ENCODE measurements around the gene FBXO48.
"Not testable (repeated sequence)": the region's sequence is repeated elsewhere in the genome, so short reads cannot be mapped to it uniquely, and the experiment has no call there.

Gene FBXO48

DNA sequence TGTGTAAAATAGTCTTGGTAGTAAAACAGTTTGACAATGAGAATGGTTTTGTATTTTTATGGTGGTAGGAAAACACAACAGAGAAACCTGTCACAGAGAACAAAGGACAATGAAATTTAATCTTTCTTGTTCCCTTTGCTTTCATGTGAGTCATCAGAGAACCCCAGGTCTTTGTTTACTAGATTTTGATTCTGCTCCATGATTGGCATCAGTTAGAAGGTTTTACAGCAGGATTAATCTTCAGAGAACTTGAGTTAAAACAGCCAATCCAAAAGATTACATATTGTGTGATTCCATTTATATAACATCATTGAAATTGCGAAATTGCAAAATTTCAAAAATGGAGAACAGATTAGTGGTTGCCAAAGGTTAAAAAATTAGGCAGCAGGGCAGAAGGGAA, 2.8 kb upstream of the FBXO48 start:
- DNase-seq = peak in 2 of 3 donors; percentile 41 to 50

DNA sequence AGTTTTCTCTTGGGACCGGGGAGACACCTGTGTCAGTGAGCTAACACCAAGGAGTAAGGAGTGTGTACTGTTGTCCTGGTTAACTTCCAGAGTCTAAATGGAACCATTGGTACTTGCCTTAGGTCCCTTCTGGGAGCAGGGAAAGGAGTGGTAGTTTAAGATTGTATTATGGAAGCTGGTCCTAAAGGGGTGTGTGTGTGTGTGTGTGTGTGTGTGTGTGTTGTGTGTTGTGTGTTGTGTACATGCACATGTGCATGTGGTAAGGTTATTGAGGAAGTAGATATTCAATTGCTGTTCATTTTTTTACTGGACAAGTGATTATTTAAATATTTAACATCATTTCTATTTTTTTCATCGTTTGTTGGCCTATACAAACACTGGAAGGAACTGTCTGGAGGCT, 1.7 kb upstream of the FBXO48 start:
- DNase-seq = no peak

DNA sequence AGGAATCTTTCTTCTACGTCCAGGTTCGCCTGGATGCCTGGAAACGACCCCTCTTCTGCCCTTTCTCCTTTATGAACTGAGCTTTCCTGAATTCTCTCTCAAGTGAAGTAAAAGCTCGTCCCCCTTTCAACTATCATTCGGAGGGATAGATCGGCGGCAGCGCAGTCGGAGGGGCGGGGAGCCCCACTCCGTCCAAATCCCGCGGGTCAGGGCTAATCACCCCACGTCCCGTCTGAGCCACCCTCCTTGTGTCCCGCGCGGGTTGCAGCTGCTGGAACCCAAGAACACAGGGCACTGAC, 367 bp downstream of the FBXO48 start:
- no peak for DNase-seq

DNA sequence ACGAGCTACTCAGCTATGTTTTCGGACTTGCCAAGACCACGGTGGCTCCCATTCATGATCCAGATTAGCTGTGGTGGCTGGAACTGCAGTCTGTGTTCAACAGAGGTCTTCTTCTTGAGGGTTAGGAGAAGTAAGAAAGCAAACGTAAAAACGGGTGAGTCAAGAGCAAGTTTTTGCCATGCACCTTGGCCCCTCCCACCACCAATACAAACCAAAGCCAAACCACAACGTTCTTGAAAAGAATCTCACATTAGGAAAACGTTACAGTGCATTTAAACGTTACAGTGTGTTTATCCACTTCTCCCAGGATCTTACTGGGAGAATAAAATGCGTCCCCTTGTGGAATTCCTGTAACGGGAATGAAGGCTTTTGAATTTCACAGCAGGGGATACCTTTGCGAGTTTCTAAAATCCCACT, 725 bp downstream of the FBXO48 start:
- peak; percentile 47 to 61 (median 55) for DNase-seq

DNA sequence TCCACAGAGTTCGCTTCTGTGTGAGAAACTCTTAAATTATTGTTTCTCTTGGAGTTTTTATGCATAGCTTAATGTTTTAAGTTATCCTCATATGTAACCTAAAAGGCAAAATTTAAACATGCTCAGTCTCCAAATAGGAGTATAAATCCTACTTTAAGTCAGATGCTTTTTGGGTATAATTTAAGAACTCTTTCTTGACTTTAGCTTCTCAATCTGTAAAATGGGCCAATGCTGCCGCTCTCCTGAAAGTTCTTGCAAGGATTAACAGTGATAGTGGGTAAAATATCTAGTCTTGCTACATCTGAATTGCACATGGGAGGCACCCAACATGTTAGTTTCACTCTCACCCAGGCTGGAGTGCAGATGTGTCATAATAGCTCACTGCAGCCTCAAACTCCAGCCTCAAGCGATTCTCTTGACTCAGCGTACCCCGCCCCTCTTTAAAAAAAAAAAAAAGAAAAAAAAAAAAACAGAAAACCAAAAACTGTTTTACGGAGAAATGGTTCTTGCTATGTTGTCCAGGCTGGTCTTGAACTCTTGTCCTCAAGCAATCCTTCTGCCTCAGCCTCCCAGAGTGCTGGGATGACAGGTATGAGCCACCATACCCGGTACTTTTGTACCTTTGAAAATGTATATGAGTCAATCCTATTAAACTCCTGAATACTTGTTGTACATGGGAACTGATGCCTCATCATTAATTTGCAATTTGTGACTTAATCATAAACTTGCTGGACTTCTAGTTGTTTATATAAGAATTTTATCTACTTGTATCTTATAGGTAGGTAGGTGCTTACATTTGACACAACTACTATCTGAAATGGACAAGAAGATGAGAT, 1.8 kb downstream of the FBXO48 start:
- DNase-seq = peak; percentile 37 to 72 (median 39)

DNA sequence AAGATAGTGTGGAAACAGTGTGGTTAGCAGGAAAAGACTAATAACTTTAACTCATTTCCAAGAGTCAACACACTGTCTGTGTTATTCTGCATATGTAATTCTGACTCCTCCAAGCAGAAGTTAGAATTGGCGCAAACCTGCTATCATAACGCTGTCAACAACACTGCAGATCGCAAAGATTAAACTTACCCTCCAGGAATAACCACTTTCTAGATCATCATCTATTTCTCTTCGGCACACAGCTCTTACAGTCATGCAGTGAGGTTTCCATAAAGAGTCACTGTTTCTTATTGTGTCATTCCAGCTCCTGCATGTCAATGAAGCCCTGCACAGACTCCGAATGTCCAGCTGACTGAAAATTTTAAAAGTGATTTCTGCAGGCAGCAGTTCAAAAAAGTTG, 2.4 kb downstream of the FBXO48 start:
- DNase-seq = no peak

DNA sequence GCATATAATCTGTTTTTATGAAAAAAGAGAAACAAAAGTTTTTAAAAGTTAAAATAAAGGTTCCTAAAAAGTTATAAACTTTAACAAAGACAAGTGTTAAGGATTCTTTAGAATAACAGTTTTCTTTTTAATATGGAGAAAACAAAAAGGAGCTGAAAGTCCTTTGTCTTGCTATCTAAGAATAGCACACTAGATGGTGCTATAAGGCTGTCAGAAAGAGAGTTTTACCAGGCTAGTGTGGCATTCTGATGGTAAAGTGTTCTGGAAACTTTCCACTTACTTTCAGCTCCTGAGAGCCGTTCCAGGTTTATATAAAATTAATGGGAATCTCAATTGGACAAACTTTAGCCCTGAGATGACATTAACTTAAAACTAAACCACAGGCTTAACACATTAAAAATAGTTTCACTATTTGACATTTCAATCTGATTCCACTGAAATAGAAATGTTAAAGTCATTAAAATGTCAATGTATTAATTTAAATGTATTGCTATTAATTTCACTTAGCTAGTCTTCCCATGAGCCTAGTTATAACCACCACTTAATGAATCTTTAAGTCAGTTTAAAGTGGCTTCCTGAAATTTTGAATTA, 3.7 kb downstream of the FBXO48 start:
- DNase-seq = peak; percentile 68 to 82 (median 73)

DNA sequence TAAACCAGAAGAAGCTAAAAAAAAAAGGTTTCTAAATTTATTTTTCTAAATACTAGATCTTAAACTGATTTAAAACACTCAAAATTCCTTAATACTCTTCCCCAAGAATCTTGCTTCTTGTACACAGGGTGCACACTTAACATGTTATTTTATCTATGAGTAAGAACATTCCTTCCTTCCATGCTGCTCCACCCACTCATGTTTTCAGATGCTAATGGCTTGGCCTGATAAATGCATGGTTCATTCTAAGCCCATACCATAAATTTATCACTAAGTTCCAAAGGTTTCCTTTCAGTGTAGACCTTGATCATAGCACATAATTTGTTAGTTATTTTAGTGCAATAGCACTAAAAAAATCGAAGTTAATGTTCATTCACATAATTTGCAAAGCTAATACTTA, 8.1 kb downstream of the FBXO48 start:
- no peak for DNase-seq

DNA sequence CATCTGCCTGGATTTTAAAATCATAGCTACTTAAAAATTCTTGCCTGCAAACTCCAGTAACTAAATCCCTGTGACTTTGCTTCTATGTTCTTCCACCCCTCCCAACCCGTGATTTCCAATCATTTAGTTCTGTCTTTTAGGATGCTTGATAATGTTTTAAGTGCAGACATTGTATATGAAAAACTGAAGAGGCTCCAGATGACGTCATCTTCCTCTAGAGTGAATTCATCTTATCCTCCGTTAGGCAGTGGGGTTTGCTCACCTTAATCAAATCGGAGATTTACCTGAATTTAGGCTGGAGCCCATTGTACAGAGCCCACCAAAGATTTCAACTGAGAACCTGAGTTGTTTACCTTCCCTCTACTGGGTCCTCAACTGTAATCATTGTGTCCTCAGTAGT, 10.9 kb downstream of the FBXO48 start:
- no peak for DNase-seq

DNA sequence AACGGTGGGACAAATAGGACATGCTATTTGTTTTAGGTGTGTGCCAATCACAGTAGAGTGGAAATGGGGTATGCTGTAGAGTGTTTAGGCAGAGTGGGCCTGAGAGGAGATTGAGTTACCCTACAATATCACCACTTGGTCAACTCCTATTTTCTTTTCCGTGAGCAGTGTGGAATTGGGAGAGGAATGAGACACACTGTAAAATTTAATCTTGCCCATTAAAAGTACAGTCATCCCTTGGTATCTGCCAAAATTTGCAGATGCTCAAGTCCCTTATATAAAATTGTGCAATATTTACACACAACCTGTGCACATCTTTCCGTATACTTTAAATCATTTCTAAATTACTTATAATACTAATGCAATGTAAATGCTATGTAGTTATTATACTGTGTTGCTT, 12.4 kb downstream of the FBXO48 start:
- no peak for DNase-seq

DNA sequence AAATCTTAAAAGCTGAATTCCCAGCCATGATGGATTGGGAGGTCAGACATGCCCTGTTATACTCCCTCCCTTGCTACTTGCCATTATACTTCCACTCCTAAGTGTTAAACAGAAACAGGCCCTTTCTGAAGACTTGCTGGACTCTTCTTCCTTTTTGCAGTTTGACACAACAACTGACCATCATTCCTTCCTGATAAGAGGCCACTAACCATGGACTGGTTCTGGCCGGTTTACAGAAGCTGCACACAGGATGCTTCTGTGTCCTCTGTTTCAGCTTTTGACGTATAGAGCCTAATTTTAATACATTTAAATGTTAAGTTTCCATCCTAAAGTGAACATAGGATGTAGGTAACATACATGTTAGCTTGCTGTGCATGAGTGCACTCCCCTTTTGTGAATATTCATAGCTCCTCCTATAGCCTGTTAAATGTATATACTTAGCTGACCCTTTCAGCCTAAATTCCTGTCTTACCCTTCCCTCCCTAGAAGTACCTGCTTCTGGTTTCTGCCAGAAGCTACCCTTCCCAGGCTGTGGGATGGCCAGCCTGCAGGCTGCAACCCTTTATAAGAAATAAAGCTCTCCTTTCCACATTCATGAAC, 13.2 kb downstream of the FBXO48 start:
- no peak for DNase-seq

DNA sequence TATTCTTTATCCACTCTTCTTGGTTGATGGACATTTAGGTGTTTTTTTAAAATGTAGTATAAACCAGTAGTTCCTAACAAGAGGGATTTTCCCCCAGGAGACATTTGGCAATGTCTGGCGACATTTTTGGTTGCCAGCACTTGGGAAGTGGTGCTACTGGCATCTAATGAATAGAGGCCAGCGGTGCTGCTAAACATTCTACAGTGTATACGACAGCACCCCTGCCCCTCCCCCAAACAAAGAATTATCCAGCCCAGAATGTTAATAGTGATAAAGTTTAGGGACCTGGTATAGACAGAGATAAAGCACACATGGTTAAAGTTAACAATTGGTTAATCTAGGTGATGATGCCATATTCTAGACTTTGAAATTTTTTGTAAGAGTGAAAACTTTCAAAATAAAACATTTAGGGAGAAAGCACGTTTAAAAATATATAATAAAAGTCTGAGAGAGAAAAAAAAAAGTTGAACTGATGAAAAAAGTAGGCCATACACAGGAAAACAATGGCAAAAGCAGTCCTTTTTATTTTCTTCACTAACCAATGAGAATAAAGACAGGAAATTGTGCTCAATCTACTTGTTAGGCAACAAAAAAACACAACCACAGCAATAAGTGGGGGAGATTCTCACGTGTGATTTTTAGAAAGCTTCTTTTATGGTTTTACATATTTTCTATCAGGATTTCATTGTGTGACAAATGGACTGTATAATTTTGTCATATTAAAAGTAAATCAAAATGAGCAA, 14.8 kb downstream of the FBXO48 start:
- DNase-seq = no peak

DNA sequence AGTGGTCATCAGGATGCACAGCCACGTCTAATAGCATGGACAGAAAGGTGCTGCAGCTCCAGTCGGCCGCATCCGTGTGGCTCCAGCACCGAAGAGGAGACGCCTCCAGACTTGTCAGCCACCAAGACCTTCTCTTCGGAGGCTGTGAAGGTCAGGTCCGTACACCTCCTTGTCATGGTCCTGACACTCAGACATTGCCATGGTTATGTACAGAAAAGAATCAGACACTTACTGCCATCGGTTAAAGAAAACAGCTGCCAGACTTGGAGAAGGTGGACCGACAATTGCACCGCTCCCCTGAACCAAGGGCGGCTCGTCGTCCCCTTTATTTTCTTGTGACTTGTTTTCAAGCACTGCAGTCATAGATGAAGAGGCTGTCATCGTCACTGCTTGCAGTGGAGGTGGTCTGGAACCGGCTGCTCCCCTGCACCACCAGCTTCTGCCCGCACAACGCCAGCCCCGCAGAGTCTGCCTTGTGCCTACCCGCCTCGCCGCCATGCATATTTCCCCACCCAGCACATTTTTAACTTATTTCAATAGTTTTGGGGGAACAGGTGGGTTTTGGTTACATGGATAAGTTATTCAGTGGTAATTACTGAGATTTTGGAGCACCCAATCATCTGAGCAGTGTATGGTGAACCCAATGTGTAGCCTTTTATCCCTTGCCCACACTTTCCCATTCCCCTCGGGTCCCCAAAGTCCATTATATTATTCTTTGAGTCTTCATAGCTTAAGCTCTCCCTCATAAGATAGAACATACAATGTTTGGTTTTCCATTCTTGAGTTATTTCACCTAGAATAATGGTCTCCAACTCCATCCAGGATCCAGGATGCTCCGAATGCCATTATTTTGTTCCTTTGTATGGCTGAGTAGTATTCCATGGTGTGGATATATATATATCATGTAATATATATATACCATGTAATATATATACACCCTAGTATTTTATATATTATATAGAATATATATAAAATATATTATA, 18.1 kb downstream of the FBXO48 start:
- no peak for DNase-seq

DNA sequence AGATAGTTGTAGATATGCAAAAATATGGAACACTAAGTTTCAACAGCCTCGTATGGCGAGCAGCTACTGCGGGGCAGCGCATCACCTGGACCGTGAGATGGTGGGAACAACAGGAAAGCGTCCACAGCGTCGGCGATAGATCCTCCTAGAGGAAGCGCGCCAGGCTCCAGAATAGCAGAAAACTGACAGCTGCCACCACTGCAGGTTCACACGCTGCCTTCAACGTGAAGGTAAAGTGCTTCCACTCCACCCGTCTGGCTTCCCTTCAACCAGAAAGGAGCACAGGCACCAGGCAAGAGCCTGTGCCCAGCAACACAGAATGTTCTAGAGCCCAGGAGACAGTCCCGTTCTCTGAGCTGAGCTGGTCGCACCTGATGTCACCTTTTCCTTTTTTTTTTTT, 20.0 kb downstream of the FBXO48 start:
- DNase-seq = no peak

DNA sequence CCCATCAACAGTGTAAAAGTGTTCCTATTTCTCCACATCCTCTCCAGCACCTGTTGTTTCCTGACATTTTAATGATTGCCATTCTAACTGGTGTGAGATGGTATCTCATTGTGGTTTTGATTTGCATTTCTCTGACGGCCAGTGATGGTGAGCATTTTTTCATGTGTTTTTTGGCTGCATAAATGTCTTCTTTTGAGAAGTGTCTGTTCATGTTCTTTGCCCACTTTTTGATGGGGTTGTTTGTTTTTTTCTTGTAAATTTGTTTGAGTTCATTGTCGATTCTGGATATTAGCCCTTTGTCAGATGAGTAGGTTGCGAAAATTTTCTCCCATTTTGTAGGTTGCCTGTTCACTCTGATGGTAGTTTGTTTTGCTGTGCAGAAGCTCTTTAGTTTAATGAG, 20.7 kb downstream of the FBXO48 start:
- not testable (repeated sequence) for DNase-seq

DNA sequence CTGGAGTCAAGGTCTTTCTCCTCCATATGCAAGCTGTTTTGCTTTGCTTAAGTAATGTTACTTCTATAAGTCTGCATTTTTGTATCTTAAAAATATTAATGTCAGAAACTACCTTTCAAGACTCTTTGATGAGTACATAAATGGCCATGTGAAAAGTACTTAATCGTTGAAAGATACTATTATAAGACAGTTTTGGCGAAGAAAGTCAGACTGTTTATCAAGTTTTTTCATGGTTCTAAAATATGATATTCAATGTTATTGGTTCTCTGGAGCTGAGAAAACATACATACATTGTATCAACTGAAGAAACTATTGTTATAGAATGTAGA, 25.1 kb downstream of the FBXO48 start:
- no peak for DNase-seq

DNA sequence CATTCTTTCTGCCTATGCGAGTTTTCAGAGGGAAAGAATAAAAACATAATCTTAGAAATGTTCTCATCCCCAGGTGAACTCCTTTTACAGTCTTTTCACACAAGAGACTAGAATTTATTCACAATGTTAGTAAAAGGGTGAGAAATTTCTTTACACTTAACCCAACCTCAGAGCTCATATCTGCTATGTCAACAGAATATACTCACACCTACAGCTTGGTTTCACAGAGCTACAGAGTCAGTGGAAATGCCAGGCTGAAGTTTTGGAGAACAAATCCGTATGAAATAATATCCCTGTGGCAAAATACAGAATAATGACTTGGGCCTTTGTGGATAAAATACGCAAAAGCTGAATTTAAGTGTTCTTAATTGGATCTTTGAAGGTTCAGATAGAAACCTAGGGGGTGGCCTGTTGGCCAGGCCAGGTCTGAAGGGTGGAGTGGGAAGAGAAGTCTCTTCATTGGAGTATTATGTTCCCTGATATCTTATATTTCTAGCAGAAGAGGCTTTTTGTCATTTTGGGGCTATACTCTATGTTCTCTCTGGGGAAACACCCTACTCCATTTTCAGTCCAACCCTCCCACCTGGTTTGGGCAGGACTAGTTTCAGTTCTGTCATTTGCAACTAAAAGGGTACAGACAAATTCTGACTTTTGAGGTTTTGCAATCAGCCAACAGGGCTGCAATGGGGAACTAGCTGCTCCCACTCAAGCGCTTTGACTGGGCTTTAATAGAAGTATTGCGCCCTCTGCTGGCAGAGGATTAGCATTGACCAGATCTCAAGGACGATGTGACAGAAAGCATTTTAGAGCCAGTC, 25.7 kb downstream of the FBXO48 start:
- DNase-seq = peak; percentile 94 to 99 (median 99)

DNA sequence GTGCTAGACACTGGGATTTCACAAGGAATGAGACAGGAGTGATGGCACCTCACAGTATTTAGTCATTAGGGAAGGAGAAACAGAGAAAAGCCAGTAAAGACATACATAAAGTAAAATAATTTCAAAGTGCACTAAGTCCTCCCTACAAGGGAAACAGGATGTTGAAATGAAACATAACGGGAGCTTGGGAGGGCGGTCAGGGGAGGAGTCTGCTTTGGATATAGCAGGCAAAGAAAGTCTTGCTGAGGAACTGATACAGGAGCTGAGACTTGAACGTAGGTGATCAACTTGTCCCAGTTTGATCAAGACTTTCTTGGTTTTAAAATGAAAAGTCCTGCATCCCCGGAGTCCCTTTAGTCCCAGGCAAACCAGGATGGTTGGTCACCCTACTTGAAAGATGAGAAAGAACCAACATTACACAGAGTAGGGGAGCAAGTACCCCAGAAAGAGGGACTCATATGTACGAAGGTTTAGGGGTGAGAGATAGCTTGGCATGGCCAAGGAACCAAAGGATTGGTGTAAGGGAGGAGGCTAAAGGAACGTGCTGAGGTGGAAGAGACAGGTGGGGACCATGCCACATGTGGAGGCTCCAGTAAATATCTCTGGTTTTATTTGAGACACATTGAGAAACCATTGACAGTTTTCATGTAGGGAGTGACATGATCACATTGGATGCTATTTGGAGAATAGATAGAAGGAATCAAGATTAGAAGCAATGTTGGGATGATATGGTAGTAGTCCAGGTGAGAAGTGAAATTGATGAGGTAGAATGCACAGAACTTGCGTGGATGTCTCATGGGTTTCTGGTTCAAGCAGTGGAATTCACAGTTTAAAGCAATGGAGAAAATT, 28.4 kb downstream of the FBXO48 start:
- DNase-seq = peak; percentile 69 to 72 (median 71)

DNA sequence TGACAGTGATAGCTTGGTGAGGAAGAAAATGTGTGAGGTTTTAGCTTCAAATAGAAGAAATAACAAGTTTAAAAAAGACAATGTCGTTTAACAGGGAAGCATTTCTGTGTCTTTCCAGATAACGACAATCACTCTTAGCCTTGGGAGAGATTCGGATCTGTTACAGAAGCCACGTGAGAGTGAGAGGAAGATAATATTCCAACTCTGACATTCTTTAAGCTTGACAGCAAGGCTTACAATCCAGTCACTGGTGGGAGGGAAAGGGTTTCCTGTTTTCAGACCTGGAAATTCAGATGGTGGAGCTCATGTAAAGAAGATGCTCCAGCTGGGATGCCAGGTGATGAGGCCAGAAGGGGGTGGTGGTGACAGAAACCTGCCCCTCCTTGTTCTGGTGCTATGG, 30.8 kb downstream of the FBXO48 start:
- DNase-seq = no peak

DNA sequence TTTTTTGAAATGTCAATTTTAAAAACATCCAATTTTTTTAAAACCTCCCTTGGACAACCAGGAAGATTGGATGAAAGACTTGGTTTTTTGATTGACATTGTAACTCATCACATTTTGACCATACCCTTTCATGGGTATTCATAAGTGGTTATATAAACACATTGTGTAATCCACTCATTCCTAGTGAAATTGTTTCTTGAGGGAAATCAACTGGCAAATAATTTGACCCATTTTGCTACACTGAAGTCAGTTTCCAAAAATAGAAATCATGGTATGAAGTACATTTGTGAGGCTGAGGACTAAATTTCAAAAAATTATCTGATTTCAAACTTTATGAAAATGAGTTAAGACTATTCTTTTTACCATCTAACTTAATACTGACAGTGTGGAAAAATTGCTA, 31.5 kb downstream of the FBXO48 start:
- DNase-seq = no peak

DNA sequence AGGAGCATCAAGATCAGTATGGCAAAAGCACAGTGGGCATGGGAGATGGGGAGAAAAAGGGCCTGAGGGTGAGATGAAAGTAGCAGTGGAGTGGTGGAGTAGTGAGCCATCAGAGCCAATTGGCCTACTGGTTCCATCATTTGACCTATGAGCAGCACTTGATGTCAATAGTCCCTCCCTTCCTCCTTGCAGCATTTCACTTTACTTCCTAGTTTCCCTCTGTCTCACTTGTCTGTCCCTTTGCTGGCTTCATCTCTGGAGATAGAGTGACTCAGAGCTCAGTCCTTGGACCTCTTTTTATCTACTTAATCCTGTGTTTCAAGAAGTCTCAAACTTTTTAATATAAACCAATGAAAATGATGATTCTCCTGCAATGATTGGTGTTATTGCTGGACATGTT, 32.1 kb downstream of the FBXO48 start:
- peak; percentile 67 to 76 (median 73) for DNase-seq
